GM19467 (cell line): ENCODE results near the gene NUSAP1.
"Not testable (repeated sequence)": the region's sequence is repeated elsewhere in the genome, so short reads cannot be mapped to it uniquely, and the experiment has no call there.

ENCODE experiments used
- ATAC-seq: cut with Tn5 transposase; IDR thresholded peaks from one replicate; pipeline ENCODE4 v1.9.1; 2021; ENCODE audit warnings: mild to moderate bottlenecking, moderate library complexity; ENCODE audit not compliant: unreplicated experiment

NUSAP1 gene

DNA sequence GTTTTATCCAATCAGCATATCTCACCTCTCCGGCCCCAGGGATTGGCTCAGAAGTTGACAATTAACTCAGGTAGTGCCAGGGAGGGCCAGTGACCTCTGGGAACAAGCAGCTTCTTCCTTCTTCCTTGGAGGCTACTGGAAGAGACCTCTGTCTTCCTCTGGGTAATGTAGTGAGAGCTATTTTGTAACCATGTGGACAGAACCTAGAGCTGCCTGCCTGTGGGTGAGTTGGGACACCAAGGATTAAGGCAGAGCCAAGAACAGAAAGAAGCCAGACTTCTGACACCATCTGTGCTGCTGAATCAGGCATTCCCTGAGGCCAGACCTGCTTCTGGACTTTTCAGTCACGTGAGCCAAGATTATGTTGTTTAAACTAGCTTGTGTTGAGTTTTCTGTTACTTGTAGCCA is 75.6 kb downstream of the NUSAP1 start:
- ATAC-seq, result no peak

DNA sequence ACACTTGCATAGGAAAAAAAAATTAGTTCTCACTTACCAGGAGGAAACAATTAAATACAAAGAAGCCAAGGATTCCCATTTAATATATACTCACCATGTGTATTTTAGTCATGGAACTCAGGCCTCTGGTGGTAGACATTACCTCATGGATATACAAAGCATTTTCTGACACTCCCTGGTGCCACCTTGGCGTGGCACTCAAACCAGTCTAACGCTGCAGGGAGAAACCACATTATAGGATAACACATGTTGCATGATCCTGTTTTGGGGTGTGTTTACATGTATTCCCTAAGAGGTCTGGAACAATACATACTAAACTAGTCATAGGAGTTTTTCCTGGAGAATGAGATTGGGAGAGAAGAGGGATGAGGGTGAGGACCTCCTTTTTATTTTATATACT is 78.3 kb downstream of the NUSAP1 start:
- ATAC-seq, result no peak

DNA sequence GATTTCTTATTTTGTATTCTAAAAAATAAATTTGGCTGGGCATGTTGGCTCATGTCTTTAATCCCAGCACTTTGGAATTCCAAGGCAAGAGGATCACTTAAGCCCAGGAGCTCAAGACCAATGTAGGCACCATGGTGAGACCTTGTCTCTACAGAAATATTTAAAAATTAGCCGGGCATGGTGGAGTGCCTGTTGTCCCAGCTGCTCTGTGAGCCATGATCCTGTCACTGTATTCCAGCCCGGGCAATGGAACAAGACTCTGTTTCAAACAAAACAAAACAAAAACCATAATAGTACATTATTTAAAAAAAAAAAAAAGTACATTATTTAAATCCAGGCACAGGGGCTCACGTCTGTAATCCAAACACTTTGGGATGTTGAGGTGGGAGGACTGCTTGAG is 78.8 kb downstream of the NUSAP1 start:
- no peak for ATAC-seq

DNA sequence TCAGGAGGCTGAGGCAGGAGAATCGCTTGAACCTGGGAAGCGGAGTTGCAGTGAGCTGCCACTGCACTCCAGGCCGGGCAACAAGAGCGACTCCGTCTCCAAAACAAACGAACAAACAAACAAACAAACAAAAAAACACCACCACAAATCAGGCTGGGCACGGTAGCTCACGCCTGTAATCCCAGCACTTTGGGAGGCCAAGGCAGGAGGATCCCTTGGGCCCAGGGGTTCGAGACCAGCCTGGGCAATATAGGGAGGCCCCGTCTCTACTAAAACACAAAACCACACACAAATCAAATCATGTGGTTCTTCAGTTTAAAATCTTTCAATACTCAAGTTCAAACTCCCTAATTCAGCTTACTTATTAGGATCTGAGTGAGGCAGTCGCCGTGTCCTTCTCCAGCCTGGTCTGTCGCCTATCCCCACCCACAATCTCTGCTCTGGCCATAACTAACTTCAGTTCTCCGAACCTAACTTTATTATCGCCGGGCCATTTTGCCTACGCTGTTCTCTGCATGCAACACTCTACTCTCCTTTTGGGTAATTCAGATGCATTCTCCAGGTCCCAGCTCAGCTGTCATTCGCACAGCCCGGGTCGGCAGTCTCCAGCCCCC is 83.6 kb downstream of the NUSAP1 start:
- ATAC-seq, result peak; percentile 2

DNA sequence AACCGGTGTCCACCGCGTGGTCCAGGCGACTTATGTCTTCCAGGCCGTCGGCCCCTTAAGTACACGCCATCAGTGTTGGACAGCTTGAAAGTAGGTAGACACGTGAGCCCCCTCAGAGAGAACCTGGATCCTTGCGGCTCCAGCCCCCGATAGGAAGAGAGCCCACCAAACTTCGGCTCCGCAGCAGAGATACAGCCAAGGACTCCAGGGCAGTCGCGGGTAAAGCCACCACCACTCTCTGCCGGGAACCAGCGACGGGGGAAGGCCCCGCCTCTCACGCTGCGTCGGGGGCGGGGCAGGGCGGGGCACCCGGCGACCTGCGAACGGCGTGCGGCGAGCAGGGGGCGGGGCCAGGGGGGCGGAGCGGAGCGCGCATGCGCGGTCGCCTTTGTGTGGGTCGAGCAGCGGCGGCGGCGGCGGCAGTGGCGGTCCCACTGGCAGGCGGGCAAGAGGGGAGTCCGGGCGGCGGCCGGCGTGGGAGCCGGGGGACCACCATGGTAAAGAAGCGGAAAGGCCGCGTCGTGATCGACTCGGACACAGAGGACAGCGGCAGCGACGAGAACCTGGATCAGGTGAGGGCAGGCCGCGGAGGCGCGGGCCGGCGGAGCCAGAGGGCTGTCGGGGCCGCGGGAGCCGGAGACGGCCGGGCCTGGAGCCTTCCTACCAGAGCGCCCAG is 84.2 kb downstream of the NUSAP1 start, which contains the start of gene RTF1:
Gene RTF1 (plus strand): TSS at position 354 of the 676 bp plus-strand sequence. CDS start 21 bp downstream, at position 375.
- ATAC-seq, result peak; percentile 63

DNA sequence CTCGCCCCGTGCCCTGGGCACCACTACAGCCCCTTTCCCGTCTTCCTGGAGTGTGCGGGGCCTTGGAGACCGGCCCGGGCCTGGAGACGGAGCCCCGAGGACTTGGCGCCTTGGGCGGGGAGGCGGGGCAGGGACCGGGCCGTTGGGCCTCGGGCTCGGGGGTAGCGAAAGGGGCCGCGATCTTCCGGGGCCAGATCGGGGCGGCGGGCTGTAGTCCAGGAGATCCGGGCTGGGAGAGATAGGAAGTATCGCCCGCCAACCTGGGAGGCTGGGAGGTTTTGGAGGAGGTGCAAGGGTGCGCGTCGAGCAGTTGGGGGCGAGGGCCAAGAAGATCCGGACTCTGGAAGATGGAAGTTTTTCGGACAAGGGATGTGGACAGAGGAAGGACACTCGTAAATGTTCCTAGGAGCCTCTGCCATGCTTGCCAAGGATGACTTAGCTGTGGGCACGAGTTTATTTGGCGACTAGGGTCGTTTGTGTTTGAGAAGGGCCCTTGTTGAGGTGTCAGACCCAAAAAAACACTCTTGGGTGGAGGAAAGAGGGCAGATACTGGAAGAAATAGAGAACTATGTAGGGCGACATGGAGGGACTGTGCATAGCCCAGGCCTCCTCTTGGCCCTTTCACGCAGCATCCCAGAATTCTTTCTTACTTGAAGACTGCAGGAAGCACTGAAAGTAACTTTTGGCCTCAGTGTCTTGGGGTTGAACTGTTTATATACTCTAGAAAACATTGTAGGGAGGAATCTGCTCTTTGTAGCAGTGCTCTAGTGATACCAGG is 84.9 kb downstream of the NUSAP1 start:
- ATAC-seq, result peak; percentile 35

DNA sequence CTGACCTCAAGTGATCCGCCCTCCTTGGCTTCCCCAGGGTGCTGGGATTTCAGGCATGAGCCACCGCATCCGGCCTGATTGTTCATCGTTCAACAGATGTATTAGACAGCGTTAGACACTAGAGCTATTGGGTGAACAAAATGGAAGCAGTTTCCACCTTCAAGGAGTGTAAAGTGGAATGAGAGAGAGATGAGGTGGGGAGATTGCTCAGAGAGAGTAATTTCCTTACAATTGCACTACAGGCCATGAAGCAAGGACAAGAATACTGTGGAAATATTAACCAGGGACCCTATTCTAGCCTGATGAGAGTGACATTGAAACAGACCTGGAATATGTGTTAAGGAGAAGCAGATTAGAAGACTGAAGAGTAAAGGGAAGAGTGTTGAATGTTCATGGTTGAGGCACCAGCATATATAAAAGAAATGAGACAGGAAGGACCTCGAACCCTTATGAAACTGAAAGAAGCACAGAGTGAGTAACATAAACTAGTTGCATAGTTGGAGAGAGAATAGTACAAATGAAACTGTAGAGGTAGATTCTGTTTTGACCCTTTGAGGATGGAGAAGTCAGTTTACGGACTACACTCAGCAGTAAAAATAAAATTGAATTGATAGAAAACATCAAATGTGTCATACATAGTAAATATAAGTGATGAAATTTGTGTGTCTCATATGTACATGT is 91.4 kb downstream of the NUSAP1 start:
- ATAC-seq, result no peak

DNA sequence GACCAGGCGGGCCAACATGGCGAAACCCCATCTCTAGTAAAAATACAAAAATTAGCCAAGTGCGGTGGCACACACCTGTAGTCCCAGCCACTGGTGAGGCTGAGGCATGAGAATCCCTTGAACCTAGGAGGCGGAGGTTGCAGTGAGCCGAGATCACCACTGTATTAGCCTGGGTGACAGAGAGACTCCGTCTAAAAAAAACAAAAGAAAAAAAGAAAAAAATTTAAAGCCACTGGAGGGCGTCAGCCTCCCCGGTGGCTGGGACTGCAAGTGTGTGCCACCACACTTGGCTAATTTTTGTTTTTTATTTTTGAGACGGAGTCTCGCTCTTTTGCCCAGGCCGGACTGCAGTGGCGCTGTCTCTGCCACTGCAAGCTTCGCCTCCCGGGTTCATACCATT is 92.1 kb downstream of the NUSAP1 start:
- no peak for ATAC-seq

DNA sequence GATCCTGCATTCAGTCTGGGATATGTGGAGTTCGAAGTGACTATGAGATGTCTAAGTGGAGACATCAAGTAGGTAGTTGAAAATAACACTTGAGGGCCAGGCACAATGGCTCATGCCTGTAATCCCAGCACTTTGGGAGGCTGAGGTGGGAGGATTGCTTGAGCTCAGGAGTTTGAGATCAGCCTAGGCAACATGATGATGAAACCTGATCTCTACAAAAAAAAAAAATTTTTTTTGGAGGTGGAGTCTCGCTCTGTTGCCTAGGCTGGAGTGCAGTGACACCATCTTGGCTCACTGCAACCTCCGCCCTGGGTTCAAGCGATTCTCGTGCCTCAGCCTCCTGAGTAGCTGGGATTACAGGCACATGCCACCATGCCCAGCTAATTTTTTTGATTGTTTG is 93.2 kb downstream of the NUSAP1 start:
- not testable (repeated sequence) for ATAC-seq

DNA sequence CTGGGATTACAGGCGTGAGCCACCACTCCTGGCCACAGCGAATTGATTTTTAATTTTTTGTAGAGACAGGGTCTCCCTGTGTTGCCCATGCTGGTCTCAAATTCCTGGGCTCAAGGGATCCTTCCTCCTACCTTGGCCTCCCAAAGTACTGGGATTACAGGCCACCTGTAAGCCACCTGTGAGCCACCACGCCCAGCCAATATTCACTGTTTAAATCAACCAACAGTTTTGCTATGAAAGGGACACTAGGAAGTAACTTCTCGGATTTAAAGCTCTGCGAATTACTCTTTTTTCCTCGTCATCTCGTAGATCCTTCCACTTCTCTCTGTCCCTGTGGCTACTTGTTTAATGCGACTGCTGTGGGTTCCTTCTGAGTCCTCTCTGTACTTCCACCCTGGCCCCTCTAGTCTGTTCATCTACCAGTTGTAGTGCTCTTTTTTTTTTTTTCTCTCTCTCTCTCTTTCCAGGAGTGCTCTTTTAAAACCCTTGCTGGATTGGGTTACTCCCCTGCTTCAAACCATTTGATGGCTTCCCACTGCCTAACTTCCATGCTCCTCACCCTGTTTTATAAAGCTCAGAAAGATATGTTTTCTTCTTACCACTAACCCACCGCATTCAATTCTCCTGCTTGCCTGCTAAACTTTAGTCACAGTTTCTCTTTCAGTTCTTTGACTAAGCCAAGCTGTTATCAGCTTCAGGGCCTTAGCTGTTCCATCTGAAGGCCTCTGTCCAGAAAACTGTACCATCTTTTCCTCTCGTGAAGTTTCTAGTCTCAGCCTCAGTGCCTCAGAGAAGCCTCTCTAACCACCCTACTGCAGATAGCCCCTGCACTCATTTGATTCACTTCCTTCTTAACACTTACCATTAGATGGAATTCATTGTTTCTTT is 96.6 kb downstream of the NUSAP1 start:
- no peak for ATAC-seq
